H1 (cell line): ENCODE results near the gene B3GALNT1. TPM values are rescaled to one million over a fixed set of nuclear protein-coding genes. Genes with fewer than 3 reads are reported as not detected.

ENCODE experiments used
- CTCF ChIA-PET: fragments of 300-600 bp; sonication (Branson Sonifier 250); formaldehyde crosslinking; loops from one replicate; lab custom pipeline; 2021; ENCODE audit not compliant: partially characterized antibody; lab: Charles Lee
- POLR2A ChIA-PET: fragments of 300-600 bp; sonication (Branson Sonifier 250); formaldehyde crosslinking; loops from one replicate; lab custom pipeline; 2021; ENCODE audit warnings: inconsistent platforms; ENCODE audit not compliant: partially characterized antibody; lab: Charles Lee
- DNase-seq, 2 experiments: peaks; one replicate each; pipeline versions ENCODE4 v3.0.0 to v3.0.0-alpha.2; 2010 to 2022; ENCODE audit warnings: low spot score in 2 of 2, low read depth in 1 of 2, mixed read lengths in 1 of 2
- FAIRE-seq: peaks from 2 replicates; lab custom pipeline; 2011; peaks lifted over from hg19 to GRCh38; lab: Jason Lieb, UNC
- H2AFZ ChIP-seq: 2 replicates; pipeline ENCODE4 v1.8.1; 2012; ENCODE audit warnings: low read length, inconsistent platforms
- H2AK5ac ChIP-seq: 2 replicates; pipeline ENCODE4 v1.6.1; 2013; ENCODE audit warnings: low read depth, low read length
- H2BK120ac ChIP-seq: replicated peaks from 2 replicates; pipeline ENCODE3; 2013; ENCODE audit warnings: low read depth, low read length, inconsistent platforms
- H2BK12ac ChIP-seq: 2 replicates; pipeline ENCODE4 v1.6.1; 2013; ENCODE audit warnings: low read depth, low read length
- H2BK15ac ChIP-seq: 2 replicates; pipeline ENCODE4 v1.6.1; 2013; ENCODE audit warnings: low read length
- H2BK20ac ChIP-seq: 2 replicates; pipeline ENCODE4 v1.6.1; 2013; ENCODE audit warnings: low read length
- H2BK5ac ChIP-seq: 2 replicates; pipeline ENCODE4 v1.6.1; 2013; ENCODE audit warnings: low read depth, low read length
- H3K14ac ChIP-seq: 2 replicates; pipeline ENCODE4 v1.6.1; 2013; ENCODE audit warnings: inconsistent platforms; ENCODE audit not compliant: insufficient read length
- H3K18ac ChIP-seq: 2 replicates; pipeline ENCODE4 v1.6.1; 2013; ENCODE audit warnings: low read length; ENCODE audit errors: extremely low read depth
- H3K23ac ChIP-seq: 2 replicates; pipeline ENCODE4 v1.6.1; 2013; ENCODE audit warnings: inconsistent platforms; ENCODE audit not compliant: insufficient read length
- H3K23me2 ChIP-seq: 2 replicates; pipeline ENCODE4 v1.6.1; 2013; ENCODE audit warnings: low read depth, low read length
- H3K27ac ChIP-seq: 2 replicates; pipeline ENCODE4 v1.6.1; 2011; ENCODE audit warnings: low read depth, low read length, inconsistent platforms
- H3K27me3 ChIP-seq, 4 experiments: replicated peaks in 1 of 4; 1 replicate in 1 of 4; 2 replicates in 3 of 4; pipeline versions ENCODE4 v1.6.1 to v1.8.1; 2011 to 2013; ENCODE audit warnings: low read length in 3 of 4, mild to moderate bottlenecking in 3 of 4, inconsistent platforms in 2 of 4, mixed read lengths in 2 of 4, moderate library complexity in 1 of 4; ENCODE audit not compliant: control insufficient read depth in 3 of 4, insufficient read depth in 3 of 4; ENCODE audit errors: extremely low read depth in 1 of 4
- H3K36me3 ChIP-seq, 4 experiments: 2 replicates each; pipeline versions ENCODE4 v1.6.1 to v1.8.1; 2011 to 2013; ENCODE audit warnings: mild to moderate bottlenecking in 4 of 4, low read length in 3 of 4, moderate library complexity in 2 of 4, control low read depth in 1 of 4, inconsistent platforms in 1 of 4; ENCODE audit not compliant: insufficient read depth in 4 of 4, control insufficient read depth in 2 of 4
- H3K4ac ChIP-seq: replicated peaks from 2 replicates; pipeline ENCODE3; 2013; ENCODE audit warnings: low read length, low read depth, mixed read lengths, inconsistent platforms; ENCODE audit not compliant: insufficient read length
- H3K4me1 ChIP-seq, 4 experiments: replicated peaks in 1 of 4; 1 replicate in 1 of 4; 2 replicates in 3 of 4; pipeline versions ENCODE4 v1.6.1 to v1.8.1; 2011 to 2013; ENCODE audit warnings: low read length in 3 of 4, inconsistent platforms in 2 of 4, mixed read lengths in 1 of 4; ENCODE audit not compliant: insufficient read depth in 4 of 4, control insufficient read depth in 3 of 4
- H3K4me2 ChIP-seq, 2 experiments: 2 replicates each; pipeline versions ENCODE4 v1.6.1 to v1.8.1; 2011 to 2013; ENCODE audit warnings: low read depth in 2 of 2, low read length in 2 of 2, control low read depth in 1 of 2, inconsistent platforms in 1 of 2, mild to moderate bottlenecking in 1 of 2; ENCODE audit not compliant: insufficient read depth in 1 of 2
- H3K4me3 ChIP-seq, 4 experiments: fragments of 200-600, 300-600 bp in 1 of 4; sonication (generic), shearing (Covaris generic), sonication (Bioruptor Twin) in 1 of 4; 2 replicates each; pipeline versions ENCODE4 v1.5.1 to v1.8.1; 2011 to 2016; ENCODE audit warnings: low read length in 4 of 4, low read depth in 3 of 4, control low read depth in 2 of 4, inconsistent platforms in 2 of 4, mild to moderate bottlenecking in 2 of 4, mixed read lengths in 1 of 4, moderate library complexity in 1 of 4; ENCODE audit not compliant: insufficient read depth in 2 of 4; ENCODE audit errors: extremely low read depth in 1 of 4
- H3K56ac ChIP-seq: replicated peaks from 2 replicates; pipeline ENCODE3; 2013; ENCODE audit warnings: low read depth, mild to moderate bottlenecking, mixed read lengths, low read length, inconsistent platforms; ENCODE audit not compliant: insufficient read length
- H3K79me1 ChIP-seq: 2 replicates; pipeline ENCODE4 v1.6.1; 2013; ENCODE audit warnings: low read depth, low read length, control low read depth
- H3K79me2 ChIP-seq, 2 experiments: 2 replicates each; pipeline versions ENCODE4 v1.6.1 to v1.8.1; 2012 to 2013; ENCODE audit warnings: low read length in 2 of 2, mild to moderate bottlenecking in 2 of 2, inconsistent platforms in 1 of 2; ENCODE audit not compliant: insufficient read depth in 2 of 2, control insufficient read depth in 1 of 2
- H3K9ac ChIP-seq, 4 experiments: replicated peaks in 1 of 4; 1 replicate in 1 of 4; 2 replicates in 3 of 4; pipeline versions ENCODE4 v1.6.1 to v1.8.1; 2011 to 2013; ENCODE audit warnings: low read depth in 3 of 4, low read length in 3 of 4, control low read depth in 2 of 4, mild to moderate bottlenecking in 2 of 4, moderate library complexity in 2 of 4, inconsistent platforms in 1 of 4; ENCODE audit errors: extremely low read depth in 1 of 4
- H3K9me3 ChIP-seq, 2 experiments: 2 replicates each; pipeline versions ENCODE4 v1.6.1 to v1.8.1; 2012 to 2013; ENCODE audit warnings: mild to moderate bottlenecking in 2 of 2, moderate library complexity in 2 of 2, control low read depth in 1 of 2, inconsistent platforms in 1 of 2, low read depth in 1 of 2, low read length in 1 of 2, mixed read lengths in 1 of 2; ENCODE audit not compliant: insufficient read depth in 2 of 2
- H4K20me1 ChIP-seq, 2 experiments: replicated peaks in 1 of 2; 2 replicates each; pipeline versions ENCODE3 to v1.8.1; 2011 to 2013; ENCODE audit warnings: inconsistent platforms in 2 of 2, low read length in 2 of 2, mild to moderate bottlenecking in 1 of 2; ENCODE audit not compliant: insufficient read depth in 2 of 2, control insufficient read depth in 1 of 2
- H4K5ac ChIP-seq: 2 replicates; pipeline ENCODE4 v1.6.1; 2013; ENCODE audit warnings: low read length, low read depth, mixed read lengths, inconsistent platforms; ENCODE audit not compliant: insufficient read length
- H4K8ac ChIP-seq: 2 replicates; pipeline ENCODE4 v1.8.0; 2013; ENCODE audit warnings: mild to moderate bottlenecking, moderate library complexity, low read length, inconsistent platforms; ENCODE audit not compliant: insufficient read depth; ENCODE audit errors: extremely low read depth
- H4K91ac ChIP-seq: replicated peaks from 2 replicates; pipeline ENCODE3; 2013; ENCODE audit warnings: low read length, mixed read lengths, inconsistent platforms; ENCODE audit not compliant: insufficient read length
- CREB1 ChIP-seq: IDR thresholded peaks from 2 replicates; pipeline ENCODE4 v1.6.1; 2012; ENCODE audit warnings: inconsistent platforms
- CTBP2 ChIP-seq: IDR thresholded peaks from 2 replicates; pipeline ENCODE4 v1.7.0; 2011; ENCODE audit warnings: borderline replicate concordance, mild to moderate bottlenecking, moderate library complexity, mixed read lengths, low read length; ENCODE audit not compliant: insufficient read depth, insufficient read length
- EP300 ChIP-seq, 2 experiments: IDR thresholded peaks; 1 replicate in 1 of 2; 2 replicates in 1 of 2; pipeline ENCODE4 v1.6.1; 2011 to 2012; ENCODE audit warnings: low read depth in 2 of 2, low read length in 2 of 2, mild to moderate bottlenecking in 2 of 2, borderline replicate concordance in 1 of 2, inconsistent platforms in 1 of 2, moderate library complexity in 1 of 2
- TAF7 ChIP-seq: optimal IDR thresholded peaks from 2 replicates; pipeline ENCODE3; 2011; ENCODE audit warnings: low read depth, mild to moderate bottlenecking, inconsistent platforms, low read length, moderate library complexity, borderline replicate concordance
- polyA plus RNA-seq, 7 experiments: library from polyadenylated mRNA; depleted of rRNA in 3 of 7; stranded (reverse) in 5 of 7; unstranded in 2 of 7; fragments of >200 nt in 5 of 7; fragments of 200-250 nt in 2 of 7; gene quantifications; 1 replicate in 5 of 7; 2 replicates in 1 of 7; 4 replicates in 1 of 7; pipeline versions ENCODE4 v1.2.1 to v1.2.3, GENCODE V29; 2011 to 2013; ENCODE audit warnings: missing spikeins in 2 of 7, mixed read lengths in 2 of 7
- total RNA-seq: library from RNA; stranded (reverse); fragmentation: NEBNext Ultra II Directional; extraction: Animal tissue kit (Norgen Biotek cat#: 25700); gene quantifications from 2 replicates; pipeline ENCODE4 v1.2.1, GENCODE V29; 2021
- TF ChIP-seq, protein P1 (sequence below): IDR thresholded peaks from 2 replicates; pipeline ENCODE4 v1.6.1; 2011; ENCODE audit warnings: low read length, improper control_type of control experiment

The B3GALNT1 gene
- total and polyA plus RNA-seq, 2 of the 8 experiments (the other 6 are each of a cell fraction or from before 2014, with no cell fraction given): 5.0 to 8.1 TPM

DNA sequence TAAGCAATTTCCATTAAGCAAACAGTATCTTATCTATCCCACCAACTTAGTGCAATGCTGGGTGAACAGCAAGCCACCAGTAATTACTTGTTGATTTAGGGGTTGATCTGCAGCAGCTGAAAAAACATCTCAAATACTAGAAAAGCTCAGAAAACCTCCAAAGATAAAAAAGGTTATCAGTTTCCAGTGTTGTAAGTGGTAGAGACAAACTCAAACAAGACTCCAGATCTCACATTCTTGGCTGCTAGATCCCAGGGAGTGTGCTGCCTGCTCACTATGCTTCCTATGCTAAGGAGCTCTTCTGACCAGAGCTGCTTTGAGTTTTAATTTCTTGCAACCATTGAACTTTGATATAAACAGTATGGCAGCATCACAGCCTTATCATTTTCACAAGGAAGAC, 11.3 kb downstream of the B3GALNT1 start:
- Histone ChIP-seq H4K20me1 (no peaks in the 10 kb centered on the region), H4K5ac (no peak overlapping the region), H2BK12ac (no peak overlapping the region), H3K27ac (no peak overlapping the region), H3K4me3 (no peak overlapping the region), H2BK5ac (no peak overlapping the region), H3K9ac (no peak overlapping the region), H2BK120ac (no peak overlapping the region), H2AK5ac (no peak overlapping the region), H3K56ac (no peak overlapping the region), H2BK15ac (no peak overlapping the region), H3K14ac (no peak overlapping the region), H4K8ac (no peak overlapping the region), H2BK20ac (no peak overlapping the region), H3K9me3 (no peaks in the 10 kb centered on the region), H3K36me3 (no peaks in the 10 kb centered on the region), H3K79me2 (no peaks in the 10 kb centered on the region), H2AFZ (no peak overlapping the region), H3K18ac (no peak overlapping the region), H3K27me3 (no peaks in the 10 kb centered on the region), H3K4me1 (no peaks in the 10 kb centered on the region), H3K4ac (no peak overlapping the region), H4K91ac (no peak overlapping the region), H3K23me2 (no peaks in the 10 kb centered on the region), H3K4me2 (no peak overlapping the region), H3K23ac (no peak overlapping the region), H3K79me1 (no peaks in the 10 kb centered on the region)
- TF ChIP-seq TAF7: no peak
- TF ChIP-seq CREB1: no peak
- no peak for TF ChIP-seq EP300 (IDR thresholded peaks at IDR 0.05; ENCODE audit: borderline replicate concordance in 1 of 2, low read depth in 2 of 2, low read length in 2 of 2)
- TF ChIP-seq CTBP2: no peak
- TF ChIP-seq, protein P1, sequence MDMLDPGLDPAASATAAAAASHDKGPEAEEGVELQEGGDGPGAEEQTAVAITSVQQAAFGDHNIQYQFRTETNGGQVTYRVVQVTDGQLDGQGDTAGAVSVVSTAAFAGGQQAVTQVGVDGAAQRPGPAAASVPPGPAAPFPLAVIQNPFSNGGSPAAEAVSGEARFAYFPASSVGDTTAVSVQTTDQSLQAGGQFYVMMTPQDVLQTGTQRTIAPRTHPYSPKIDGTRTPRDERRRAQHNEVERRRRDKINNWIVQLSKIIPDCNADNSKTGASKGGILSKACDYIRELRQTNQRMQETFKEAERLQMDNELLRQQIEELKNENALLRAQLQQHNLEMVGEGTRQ: no peak
- CTCF ChIA-PET: interaction anchor here (1.3 to 5.4 kb wide), 2 partner anchors 14 to 34 kb away, joined by 3 to 48 read pairs; partner anchors contain the start of gene B3GALNT1
- POLR2A ChIA-PET: no interaction called here
- DNase-seq (no peak), FAIRE-seq (no peak)
